ENCODE measurements around the gene CLN3. TPM values are rescaled to one million over a fixed set of nuclear protein-coding genes. Genes with fewer than 3 reads are reported as not detected.

The CLN3 gene
- total and polyA plus RNA-seq, 2 of the 13 experiments (the other 11 are each of a cell fraction or from before 2014, with no cell fraction given), result 23.4 to 46.8 TPM

DNA sequence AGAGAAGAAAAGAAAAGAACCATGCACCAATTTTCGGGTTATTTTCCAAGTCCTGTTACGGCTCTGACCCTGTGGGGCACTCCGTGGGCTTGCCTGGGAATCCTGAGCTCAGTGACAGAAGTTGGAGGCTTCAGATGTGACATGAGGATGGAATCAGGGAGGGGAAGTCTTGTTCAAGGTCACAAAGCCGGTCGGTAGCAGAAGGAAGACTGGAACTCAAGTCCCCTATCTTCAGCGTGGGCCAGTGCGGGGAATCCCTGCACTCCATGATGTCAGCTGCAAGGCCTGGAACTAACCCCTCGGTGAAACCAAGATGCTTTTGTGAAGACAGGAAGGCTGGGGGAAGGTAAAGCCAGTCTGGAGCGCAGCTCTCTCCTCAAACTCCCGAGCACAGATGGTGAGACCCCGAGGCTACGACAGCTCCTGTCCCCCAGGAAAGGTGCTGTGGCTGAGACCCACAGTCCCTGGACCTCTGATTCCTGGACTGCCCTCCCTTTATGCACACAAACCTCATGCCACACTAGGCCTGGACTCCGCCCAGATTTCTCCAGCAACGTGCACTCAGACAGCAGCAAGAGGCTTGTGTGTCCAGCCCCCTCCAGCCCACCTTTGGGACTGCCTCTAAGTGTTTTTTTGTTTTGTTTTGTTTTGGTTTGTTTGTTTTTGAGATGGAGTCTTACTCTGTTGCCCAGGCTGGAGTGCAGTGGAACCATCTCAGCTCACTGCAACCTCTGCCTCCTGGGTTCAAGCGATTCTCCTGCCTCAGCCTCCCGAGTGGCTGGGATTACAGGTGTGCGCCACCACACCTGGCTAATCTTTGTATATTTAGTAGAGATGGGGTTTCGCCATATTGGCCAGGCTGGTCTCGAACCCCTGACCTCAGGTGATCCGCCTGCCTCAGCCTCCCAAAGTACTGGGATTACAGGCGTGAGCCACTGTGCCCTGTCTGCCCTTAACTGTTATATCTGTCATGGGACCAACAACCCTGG lies 20.2 kb upstream of the CLN3 start:
- 42% methylated on average over 19 of the region's 21 CpGs for WGBS (ENCODE audit: low lambda C conversion rate)
- CTCF ChIA-PET (ENCODE audit: low intra/inter-chr PET ratio, low total read pairs), result no interaction called here
- in situ Hi-C loops (cut with HindIII; ENCODE audit: extremely low pct_ligation_motif_present, low pct_unique_long_range_greater_than_20kb), result no loop called here
- TF ChIP-seq HNRNPUL1 (IDR thresholded peaks at IDR 0.05; ENCODE audit: low read depth, low read length) (no peak), BCL6 (CRISPR knock-in tag; IDR thresholded peaks at IDR 0.05) (peak; percentile 69), ZNF232 (CRISPR knock-in tag; IDR thresholded peaks at IDR 0.05; ENCODE audit: borderline replicate concordance) (0 out of 2 replicates have a peak, but pooled peaks have one; percentile 40), NFKB2 (CRISPR knock-in tag; IDR thresholded peaks at IDR 0.05; ENCODE audit: borderline replicate concordance) (peak; percentile 68; the same call in 1 of the 2 replicates), ZNF546 (CRISPR knock-in tag; conservative IDR thresholded peaks at IDR 0.05) (0 out of 2 replicates have a peak, but pooled peaks have one; percentile 55), SNAPC2 (CRISPR knock-in tag; IDR thresholded peaks at IDR 0.05) (peak; percentile 29; the same call in 1 of the 2 replicates), TEAD2 (CRISPR knock-in tag; IDR thresholded peaks at IDR 0.05) (no peak), TBL1XR1 (IDR thresholded peaks at IDR 0.05; ENCODE audit: borderline replicate concordance, low read length, partially characterized antibody) (no peak), KDM4B (CRISPR knock-in tag; IDR thresholded peaks at IDR 0.05) (no peak), ZNF234 (CRISPR knock-in tag; conservative IDR thresholded peaks at IDR 0.05) (peak; percentile 64; the same call in 1 of the 2 replicates), ZNF251 (CRISPR knock-in tag; IDR thresholded peaks at IDR 0.05) (no peak), ZNF225 (CRISPR knock-in tag; IDR thresholded peaks at IDR 0.05) (0 out of 2 replicates have a peak, but pooled peaks have one; percentile 53), ZBTB20 (CRISPR knock-in tag; IDR thresholded peaks at IDR 0.05; ENCODE audit: borderline replicate concordance, low read depth) (peak; percentile 65; the same call in 1 of the 2 replicates), ZNF326 (CRISPR knock-in tag; IDR thresholded peaks at IDR 0.05; ENCODE audit: borderline replicate concordance) (no peak), ZNF501 (CRISPR knock-in tag; IDR thresholded peaks at IDR 0.05) (peak; percentile 54; the same call in 1 of the 2 replicates), ZNF350 (CRISPR knock-in tag; IDR thresholded peaks at IDR 0.05; ENCODE audit: borderline replicate concordance, low read depth) (0 out of 2 replicates have a peak, but pooled peaks have one; percentile 27), ZFP37 (CRISPR knock-in tag; IDR thresholded peaks at IDR 0.05; ENCODE audit: borderline replicate concordance) (0 out of 2 replicates have a peak, but pooled peaks have one; percentile 43), MED1 (CRISPR knock-in tag; IDR thresholded peaks at IDR 0.05) (peak; percentile 45; the same call in 1 of the 2 replicates), KLF16 (CRISPR knock-in tag; IDR thresholded peaks at IDR 0.05) (no peak), MEIS2 (CRISPR knock-in tag; IDR thresholded peaks at IDR 0.05) (0 out of 2 replicates have a peak, but pooled peaks have one; percentile 67), ZNF143 (CRISPR knock-in tag; IDR thresholded peaks at IDR 0.05) (peak; percentile 42; the same call in 1 of the 2 replicates), ZFY (CRISPR knock-in tag; IDR thresholded peaks at IDR 0.05) (peak; percentile 72), GMEB1 (CRISPR knock-in tag; IDR thresholded peaks at IDR 0.05; ENCODE audit: borderline replicate concordance) (no peak)

More for the DNA sequence above, 20.2 kb upstream of the CLN3 start:
- H3K4me2 ChIP-seq (ENCODE audit: low read depth, low read length), result peak overlapping the region; percentile 67
- no peaks in the 10 kb centered on the region for H3K79me2 ChIP-seq (ENCODE audit: insufficient read depth, low read length)
- peaks cover 0 to 6% of the 10 kb centered on the region in 2 experiments; a peak in 2 of 5 replicates for H3K27me3 ChIP-seq (ENCODE audit: control insufficient read depth in 1 of 2, insufficient read depth in 2 of 2, low read length in 2 of 2)
- H2AFZ ChIP-seq (ENCODE audit: low read length), result peak overlapping the region; percentile 63
- peak; percentile 75 for DNase-seq (ENCODE audit: low spot score)
- no peak overlapping the region for H3K27ac ChIP-seq (ENCODE audit: extremely low read length, insufficient read depth, low read length)
- H3K36me3 ChIP-seq (replicated peaks in 1 of 2; ENCODE audit: control insufficient read depth in 1 of 2, insufficient read depth in 2 of 2, low read length in 2 of 2), result no peaks in the 10 kb centered on the region
- FAIRE-seq, result peak; percentile 12
- H3K9me3 ChIP-seq (ENCODE audit: low read length), result no peaks in the 10 kb centered on the region
- POLR2A ChIA-PET, result interaction anchor here (1.5 kb wide), 1 partner anchor 14 kb away, joined by 5 read pairs; no protein-coding TSS in a partner anchor
- peak overlapping the region; percentile 16 to 63 (median 30); a peak in 4 of 6 replicates for H3K4me3 ChIP-seq (replicated peaks in 1 of 3; ENCODE audit: insufficient read depth in 1 of 3, low read depth in 2 of 3, low read length in 3 of 3)
- intact Hi-C loops (cut with micrococcal nuclease; ENCODE audit: unreplicated experiment), result no loop called here
- BruUV-seq (replicated peaks), result no TSS peak
- peak; percentile 57 for ATAC-seq
- peak overlapping the region; percentile 32; the same call in 1 of the 2 replicates for H3K9ac ChIP-seq (ENCODE audit: insufficient read depth, low read depth, low read length)
- H4K20me1 ChIP-seq (ENCODE audit: insufficient read depth, low read length), result no peaks in the 10 kb centered on the region
- H3K4me1 ChIP-seq (ENCODE audit: insufficient read depth, low read length), result peaks cover 60% of the 10 kb centered on the region

All from HepG2 (cell line).